GM12872 (cell line): ENCODE results near the gene CREB3L4.

Experiments used
- CTCF ChIP-seq: IDR thresholded peaks from 3 replicates; pipeline ENCODE4 v1.5.1; 2011; ENCODE audit warnings: low read depth, mild to moderate bottlenecking, low read length, moderate library complexity; ENCODE audit not compliant: insufficient read depth

Gene CREB3L4

DNA sequence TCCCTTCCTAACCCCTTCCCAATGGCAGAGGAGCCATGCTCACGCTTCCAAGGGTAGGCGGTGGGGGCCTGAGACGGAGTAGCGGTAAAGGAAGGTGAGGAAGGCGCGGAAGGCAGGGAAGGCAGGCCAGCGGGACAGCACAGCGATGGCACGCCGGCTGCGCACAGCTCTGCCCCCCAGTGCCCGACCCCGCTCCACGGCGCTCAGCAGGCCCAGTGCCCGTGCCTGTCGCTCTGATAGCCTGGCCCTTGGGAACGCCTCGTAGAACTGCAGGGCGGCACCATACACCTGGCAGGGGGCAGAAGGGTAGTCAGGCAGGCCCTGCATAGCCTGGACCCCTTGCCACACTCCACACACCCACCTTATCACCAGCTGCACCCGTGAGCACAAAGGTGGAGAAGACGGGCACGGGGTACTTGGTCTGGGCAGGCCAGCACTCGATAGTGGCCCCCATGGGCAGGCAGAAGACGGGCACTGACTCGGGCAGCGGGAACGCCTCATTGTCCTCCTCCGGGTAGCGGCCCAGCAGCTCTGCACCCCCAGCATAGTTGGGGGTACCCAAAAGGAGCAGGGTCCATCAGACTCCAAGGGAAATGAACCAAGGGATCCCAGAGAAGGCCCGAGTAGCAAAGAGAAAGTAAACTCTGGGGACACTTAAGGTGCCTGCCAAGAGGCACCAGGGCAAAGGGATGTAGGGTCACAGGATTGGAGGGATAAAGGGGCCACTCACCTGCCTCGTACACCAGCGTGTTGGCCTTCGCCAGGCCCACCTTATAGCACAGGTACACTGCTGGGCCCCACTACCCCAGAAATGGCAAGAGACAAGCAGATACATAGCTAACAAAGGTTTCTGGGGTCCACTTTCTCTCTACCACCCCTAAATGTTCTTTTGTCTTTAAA, 25.6 kb upstream of the CREB3L4 start:
- no peak for TF ChIP-seq CTCF

- TF ChIP-seq CTCF = no peak
Observed at GRCh38 chr1:153942766-153943549, 24.7 kb upstream of the CREB3L4 start.

GRCh38 chr1:153944005-153944826, 23.5 kb upstream of the CREB3L4 start:
- no peak for TF ChIP-seq CTCF

GRCh38 chr1:153944827-153945117, 22.9 kb upstream of the CREB3L4 start:
- no peak for TF ChIP-seq CTCF

DNA sequence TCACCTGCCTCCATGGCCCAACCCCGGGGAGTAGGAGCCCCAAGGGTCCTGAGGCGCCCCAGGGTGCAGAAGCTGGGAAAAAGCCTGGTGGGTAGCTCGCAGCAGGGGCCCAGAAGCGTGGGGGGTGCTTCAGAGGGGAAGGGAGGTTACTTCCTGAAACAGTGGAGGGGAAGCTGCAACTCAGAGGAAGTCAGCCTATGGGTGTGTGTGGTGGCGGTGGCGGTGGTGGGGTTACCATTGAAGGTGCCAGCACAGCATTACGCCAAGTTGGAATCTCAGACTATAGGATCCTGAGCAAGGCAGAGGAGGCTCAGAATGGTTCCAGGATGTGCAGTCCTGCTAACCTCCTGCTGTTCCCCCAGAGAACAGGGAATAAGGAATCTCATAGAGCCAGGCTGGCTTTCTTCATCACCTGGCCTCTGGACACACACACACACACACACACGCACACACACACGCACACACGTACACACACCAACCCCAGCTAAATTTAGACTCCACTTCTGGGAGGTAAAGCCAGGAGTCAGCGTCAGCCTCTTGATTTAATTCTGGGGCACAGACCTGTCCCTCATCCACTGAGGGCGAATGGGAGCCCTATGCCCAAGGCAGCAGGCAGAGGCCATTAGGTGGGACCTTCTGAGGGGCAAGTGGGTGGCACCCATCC, 22.4 kb upstream of the CREB3L4 start:
- no peak for TF ChIP-seq CTCF

- TF ChIP-seq CTCF = no peak
Observed at GRCh38 chr1:153945795-153946621, 21.7 kb upstream of the CREB3L4 start.
